K562 (cell line): Measurements from ENCODE around the gene CTRL. TPM values are rescaled to one million over a fixed set of nuclear protein-coding genes. Genes with fewer than 3 reads are reported as not detected.

Experiments
- KDM1A ChIP-seq, 2 experiments: fragments of 450-650 bp; IDR thresholded peaks; 2 replicates each; pipeline ENCODE4 v1.6.1; 2016; ENCODE audit warnings: mild to moderate bottlenecking in 2 of 2
- KDM2B ChIP-seq: fragments of 250-450 bp; sonication (Bioruptor Pico); IDR thresholded peaks from 2 replicates; pipeline ENCODE4 v1.8.0; 2021; ENCODE audit warnings: mild to moderate bottlenecking, moderate library complexity
- KLF6 ChIP-seq: fragments of 250-450 bp; sonication (Bioruptor Pico); IDR thresholded peaks from 2 replicates; pipeline ENCODE4 v1.4.0; 2020; ENCODE audit warnings: mild to moderate bottlenecking, moderate library complexity, borderline replicate concordance
- TSC22D4 ChIP-seq: fragments of 450-650 bp; IDR thresholded peaks from 2 replicates; pipeline ENCODE4 v1.6.1; 2016; ENCODE audit warnings: missing genetic modification characterization, missing biosample characterization, control low read depth
- polyA plus RNA-seq, 8 experiments: library from polyadenylated mRNA; depleted of rRNA in 4 of 8; stranded (reverse) in 5 of 8; unstranded in 3 of 8; fragments of >200 nt; fragmentation: Nextera tagmentation in 2 of 8; fragmentation: Illumina TruSeq in 1 of 8; extraction: Ambion mirVana in 2 of 8; extraction: Trizol in 1 of 8; gene quantifications; 2 replicates each; pipeline versions ENCODE4 v1.2.1 to v1.2.3, GENCODE V29; 2011 to 2014; ENCODE audit warnings: inconsistent platforms in 1 of 8, missing spikeins in 1 of 8
- total RNA-seq, 7 experiments: library from RNA; depleted of rRNA in 6 of 7; stranded (reverse); fragments of >200 nt in 6 of 7; fragmentation: Illumina TruSeq in 2 of 7; extraction: Trizol in 2 of 7; gene quantifications; 2 replicates each; pipeline versions ENCODE4 v1.2.1 to v1.2.3, GENCODE V29; 2011 to 2021; ENCODE audit warnings: low replicate concordance in 1 of 7
- TF ChIP-seq, protein P1 (sequence below), 2 experiments: IDR thresholded peaks; 2 replicates each; pipeline ENCODE4 v1.6.1; 2012; ENCODE audit warnings: improper control_type of control experiment in 2 of 2, low read depth in 2 of 2, low read length in 2 of 2, borderline replicate concordance in 1 of 2

CTRL gene
- total and polyA plus RNA-seq, 9 of the 15 experiments (the other 6 are each of a cell fraction or from before 2014, with no cell fraction given): 1.4 to 5.6 (median 2.5) TPM

DNA sequence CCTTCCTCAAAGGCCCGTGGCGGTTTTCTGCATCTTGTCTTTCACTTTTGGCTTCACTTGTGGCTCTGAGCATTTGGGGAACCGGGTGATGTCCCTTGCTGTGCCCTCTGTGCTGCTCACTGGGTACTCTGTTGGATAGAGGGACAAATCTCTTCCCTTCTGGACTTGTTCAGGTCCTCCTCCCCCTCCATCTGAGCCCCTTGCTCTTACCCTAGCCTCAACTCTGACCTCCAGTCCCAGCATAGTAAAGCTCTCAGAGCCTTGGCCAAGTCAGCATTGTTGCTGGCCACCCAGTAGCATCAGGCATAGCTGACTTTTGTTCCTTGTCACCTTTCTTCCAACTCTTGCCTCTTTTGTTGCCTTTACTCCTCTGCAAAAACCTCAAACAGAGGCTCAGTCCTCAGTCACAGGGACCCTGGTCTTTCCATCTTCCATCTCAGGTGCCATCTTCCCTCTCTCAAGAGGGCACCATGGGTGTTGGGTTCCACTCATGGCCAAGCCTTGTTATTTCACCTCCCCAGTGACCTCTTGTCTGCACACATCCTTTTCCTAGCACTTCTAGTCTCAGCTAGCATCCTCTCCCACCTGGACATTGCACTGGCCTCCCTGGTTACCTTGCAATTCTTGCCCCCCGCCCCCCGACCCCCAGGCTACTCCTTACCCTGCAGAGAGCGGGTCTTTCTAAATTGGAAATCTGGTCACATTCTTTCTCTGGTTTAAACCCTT lies 5.4 kb upstream of the CTRL start (continued):
- TF ChIP-seq TSC22D4 (tag) (no peak), KDM2B (CRISPR knock-in tag) (no peak), KDM1A (IDR thresholded peaks at IDR 0.05) (no peak), KLF6 (CRISPR knock-in tag) (no peak)
- TF ChIP-seq, protein P1, sequence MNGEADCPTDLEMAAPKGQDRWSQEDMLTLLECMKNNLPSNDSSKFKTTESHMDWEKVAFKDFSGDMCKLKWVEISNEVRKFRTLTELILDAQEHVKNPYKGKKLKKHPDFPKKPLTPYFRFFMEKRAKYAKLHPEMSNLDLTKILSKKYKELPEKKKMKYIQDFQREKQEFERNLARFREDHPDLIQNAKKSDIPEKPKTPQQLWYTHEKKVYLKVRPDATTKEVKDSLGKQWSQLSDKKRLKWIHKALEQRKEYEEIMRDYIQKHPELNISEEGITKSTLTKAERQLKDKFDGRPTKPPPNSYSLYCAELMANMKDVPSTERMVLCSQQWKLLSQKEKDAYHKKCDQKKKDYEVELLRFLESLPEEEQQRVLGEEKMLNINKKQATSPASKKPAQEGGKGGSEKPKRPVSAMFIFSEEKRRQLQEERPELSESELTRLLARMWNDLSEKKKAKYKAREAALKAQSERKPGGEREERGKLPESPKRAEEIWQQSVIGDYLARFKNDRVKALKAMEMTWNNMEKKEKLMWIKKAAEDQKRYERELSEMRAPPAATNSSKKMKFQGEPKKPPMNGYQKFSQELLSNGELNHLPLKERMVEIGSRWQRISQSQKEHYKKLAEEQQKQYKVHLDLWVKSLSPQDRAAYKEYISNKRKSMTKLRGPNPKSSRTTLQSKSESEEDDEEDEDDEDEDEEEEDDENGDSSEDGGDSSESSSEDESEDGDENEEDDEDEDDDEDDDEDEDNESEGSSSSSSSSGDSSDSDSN (IDR thresholded peaks at IDR 0.05; ENCODE audit: borderline replicate concordance in 1 of 2, low read depth in 2 of 2, low read length in 2 of 2): 0 out of 4 replicates have a peak, but pooled peaks of 1 of the 2 experiments have one; percentile 9
- TF ChIP-seq, all 486 proteins: peak for 16
